MM.1S (cell line): Measurements from ENCODE around the gene CNNM1.

Source experiments
- DNase-seq: peaks from one replicate; pipeline ENCODE4 v3.0.0-alpha.2; 2015
- H2AFZ ChIP-seq: fragments of 300-600 bp; sonication (generic); 2 replicates; pipeline ENCODE4 v1.6.0; 2016; ENCODE audit warnings: antibody characterized with exemption, low read length
- H3F3A ChIP-seq: fragments of 300-600 bp; sonication (generic); 2 replicates; pipeline ENCODE4 v1.6.1; 2016; ENCODE audit warnings: mild to moderate bottlenecking, antibody characterized with exemption, low read length, moderate library complexity, mixed read lengths; ENCODE audit not compliant: insufficient read depth
- H3K27ac ChIP-seq: fragments of 300-600 bp; sonication (generic); 2 replicates; pipeline ENCODE4 v1.5.1; 2016; ENCODE audit warnings: mild to moderate bottlenecking, low read length
- H3K27me3 ChIP-seq: fragments of 300-600 bp; sonication (generic); replicated peaks from 2 replicates; pipeline ENCODE4 v1.6.0; 2016; ENCODE audit warnings: low read length; ENCODE audit not compliant: insufficient read depth
- H3K36me3 ChIP-seq: fragments of 300-600 bp; sonication (generic); replicated peaks from 2 replicates; pipeline ENCODE4 v1.6.1; 2016; ENCODE audit warnings: mild to moderate bottlenecking, low read length, mixed read lengths; ENCODE audit not compliant: insufficient read depth
- H3K4me1 ChIP-seq: fragments of 300-600 bp; sonication (generic); 2 replicates; pipeline ENCODE4 v1.6.1; 2016; ENCODE audit warnings: low read length, mixed read lengths
- H3K4me2 ChIP-seq: fragments of 300-600 bp; sonication (generic); 2 replicates; pipeline ENCODE4 v1.6.0; 2016; ENCODE audit warnings: low read depth, low read length
- H3K4me3 ChIP-seq: fragments of 300-600 bp; sonication (generic); 2 replicates; pipeline ENCODE4 v1.5.1; 2016; ENCODE audit warnings: low read length, mixed read lengths
- H3K79me2 ChIP-seq: fragments of 300-600 bp; sonication (generic); 2 replicates; pipeline ENCODE4 v1.6.1; 2016; ENCODE audit warnings: mixed run types, low read length, mixed read lengths
- H3K9ac ChIP-seq: fragments of 300-600 bp; sonication (generic); 2 replicates; pipeline ENCODE4 v1.6.1; 2016; ENCODE audit warnings: low read length, mixed read lengths
- H3K9me2 ChIP-seq: fragments of 300-600 bp; sonication (generic); replicated peaks from 2 replicates; pipeline ENCODE4 v1.6.1; 2016; ENCODE audit warnings: mild to moderate bottlenecking, low read length, mixed read lengths; ENCODE audit not compliant: insufficient read depth
- H3K9me3 ChIP-seq: fragments of 300-600 bp; sonication (generic); replicated peaks from 2 replicates; pipeline ENCODE4 v1.6.1; 2016; ENCODE audit warnings: mild to moderate bottlenecking, low read length, mixed read lengths; ENCODE audit not compliant: insufficient read depth
- H4K20me1 ChIP-seq: fragments of 300-600 bp; sonication (generic); 2 replicates; pipeline ENCODE4 v1.6.1; 2016; ENCODE audit warnings: mild to moderate bottlenecking, low read length, moderate library complexity, mixed read lengths; ENCODE audit not compliant: insufficient read depth
- EZH2 ChIP-seq: fragments of 300-600 bp; sonication (generic); optimal IDR thresholded peaks from 2 replicates; pipeline ENCODE3; 2017; ENCODE audit warnings: low read depth, mild to moderate bottlenecking, antibody characterized with exemption, low read length, mixed read lengths
- EZH2phosphoT487 ChIP-seq: fragments of 300-600 bp; sonication (generic); IDR thresholded peaks from 2 replicates; pipeline ENCODE4 v1.6.1; 2018; ENCODE audit warnings: antibody characterized with exemption, low read length
- TF ChIP-seq, protein P1 (sequence below): fragments of 300-600 bp; sonication (generic); IDR thresholded peaks from 2 replicates; pipeline ENCODE4 v1.5.1; 2016; ENCODE audit warnings: antibody characterized with exemption, low read length, mixed read lengths

CNNM1 gene

DNA sequence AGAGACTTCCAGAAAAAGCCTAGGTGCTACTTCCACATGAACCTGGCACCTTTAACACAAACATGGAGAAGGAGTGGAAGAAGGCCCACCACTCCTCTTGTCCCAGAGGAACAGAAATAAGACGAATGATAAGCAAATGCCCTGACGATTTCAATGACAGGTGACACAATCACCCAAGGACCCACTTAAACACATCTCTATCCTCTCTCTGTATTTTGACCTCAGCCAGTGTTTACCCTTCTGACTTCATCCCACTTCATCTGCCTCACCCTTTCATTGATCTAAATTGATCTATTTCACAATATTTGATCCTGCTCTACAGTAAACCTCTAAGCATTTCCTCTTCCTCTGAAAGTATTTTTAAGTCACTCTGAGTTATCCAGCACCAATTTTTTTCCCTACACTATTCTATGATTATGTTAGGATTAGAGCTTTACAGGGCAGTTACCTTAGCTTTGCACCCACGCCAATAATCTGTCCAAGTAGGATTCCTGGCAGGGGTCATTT lies 92.1 kb downstream of the CNNM1 start:
- Histone ChIP-seq H3K79me2 (peaks cover 82% of the 10 kb centered on the region), H3F3A (no peaks in the 10 kb centered on the region), H3K9ac (no peak overlapping the region), H3K4me2 (no peak overlapping the region), H3K4me1 (no peaks in the 10 kb centered on the region), H3K4me3 (no peak overlapping the region), H3K27me3 (no peaks in the 10 kb centered on the region), H3K9me2 (no peaks in the 10 kb centered on the region), H4K20me1 (no peaks in the 10 kb centered on the region), H3K9me3 (no peaks in the 10 kb centered on the region), H3K27ac (no peak overlapping the region), H3K36me3 (peaks cover 26% of the 10 kb centered on the region; the same call in 1 of the 2 replicates), H2AFZ (no peak overlapping the region)
- no peak for DNase-seq
- TF ChIP-seq, protein P1, sequence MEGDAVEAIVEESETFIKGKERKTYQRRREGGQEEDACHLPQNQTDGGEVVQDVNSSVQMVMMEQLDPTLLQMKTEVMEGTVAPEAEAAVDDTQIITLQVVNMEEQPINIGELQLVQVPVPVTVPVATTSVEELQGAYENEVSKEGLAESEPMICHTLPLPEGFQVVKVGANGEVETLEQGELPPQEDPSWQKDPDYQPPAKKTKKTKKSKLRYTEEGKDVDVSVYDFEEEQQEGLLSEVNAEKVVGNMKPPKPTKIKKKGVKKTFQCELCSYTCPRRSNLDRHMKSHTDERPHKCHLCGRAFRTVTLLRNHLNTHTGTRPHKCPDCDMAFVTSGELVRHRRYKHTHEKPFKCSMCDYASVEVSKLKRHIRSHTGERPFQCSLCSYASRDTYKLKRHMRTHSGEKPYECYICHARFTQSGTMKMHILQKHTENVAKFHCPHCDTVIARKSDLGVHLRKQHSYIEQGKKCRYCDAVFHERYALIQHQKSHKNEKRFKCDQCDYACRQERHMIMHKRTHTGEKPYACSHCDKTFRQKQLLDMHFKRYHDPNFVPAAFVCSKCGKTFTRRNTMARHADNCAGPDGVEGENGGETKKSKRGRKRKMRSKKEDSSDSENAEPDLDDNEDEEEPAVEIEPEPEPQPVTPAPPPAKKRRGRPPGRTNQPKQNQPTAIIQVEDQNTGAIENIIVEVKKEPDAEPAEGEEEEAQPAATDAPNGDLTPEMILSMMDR, result no peak
- no peak for TF ChIP-seq EZH2phosphoT487
- TF ChIP-seq EZH2, result no peak

DNA sequence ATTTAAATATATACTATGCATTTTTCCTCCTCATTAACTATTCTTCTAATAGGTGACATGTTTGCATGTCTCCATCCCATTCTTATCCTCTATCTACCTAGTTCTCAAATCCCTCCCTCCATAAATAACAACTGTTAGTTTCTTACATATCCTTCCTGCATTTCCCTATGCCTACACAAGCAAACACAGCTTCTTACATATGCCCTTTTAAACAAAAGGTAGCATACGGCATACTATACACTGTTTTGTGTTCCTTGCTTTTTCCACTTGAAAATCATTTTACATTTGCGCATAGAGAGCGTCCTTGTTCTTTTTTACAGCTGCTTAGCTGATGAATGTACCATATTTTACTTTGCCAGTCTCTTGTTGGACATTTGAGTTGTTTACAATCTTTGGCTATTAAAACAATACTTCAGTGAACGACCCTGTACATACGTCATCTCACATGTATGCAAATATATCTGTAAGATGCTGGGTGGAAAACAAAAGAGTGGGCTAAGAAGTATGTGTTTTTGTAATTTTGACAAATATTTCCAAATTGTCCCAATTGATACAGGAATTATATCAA lies 93.5 kb downstream of the CNNM1 start:
- Histone ChIP-seq H3K9me2 (no peaks in the 10 kb centered on the region), H3K27ac (no peak overlapping the region), H3K4me1 (no peaks in the 10 kb centered on the region), H3K27me3 (no peaks in the 10 kb centered on the region), H3K9me3 (no peaks in the 10 kb centered on the region), H3K9ac (no peak overlapping the region), H3F3A (no peaks in the 10 kb centered on the region), H3K4me2 (no peak overlapping the region), H2AFZ (no peak overlapping the region), H3K36me3 (peaks cover 26% of the 10 kb centered on the region; the same call in 1 of the 2 replicates), H4K20me1 (no peaks in the 10 kb centered on the region), H3K4me3 (no peak overlapping the region), H3K79me2 (peaks cover 93% of the 10 kb centered on the region)
- DNase-seq, result no peak
- no peak for TF ChIP-seq EZH2

DNA sequence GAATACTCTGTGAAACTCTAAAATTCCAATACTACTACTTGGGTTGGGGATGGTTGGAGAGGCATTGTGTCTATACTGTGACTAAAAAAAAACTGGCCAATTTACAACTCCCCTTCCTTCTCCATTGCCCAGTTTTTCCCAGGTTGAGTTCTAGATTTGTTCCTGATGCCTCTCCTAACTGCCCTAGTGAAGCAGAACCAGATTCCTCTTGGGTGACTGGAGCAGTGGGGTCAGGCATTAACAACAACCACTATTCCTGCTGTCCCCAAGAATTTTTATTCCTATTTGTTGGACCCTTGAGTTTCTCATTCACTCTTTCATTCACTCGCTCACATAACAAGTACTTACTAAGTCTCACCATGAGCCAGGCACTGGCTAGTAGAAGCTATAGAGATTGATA lies 95.5 kb downstream of the CNNM1 start:
- Histone ChIP-seq H2AFZ (no peak overlapping the region), H3F3A (no peaks in the 10 kb centered on the region), H3K9me2 (no peaks in the 10 kb centered on the region), H3K9ac (no peak overlapping the region), H3K27ac (no peak overlapping the region), H4K20me1 (no peaks in the 10 kb centered on the region), H3K36me3 (peaks cover 16% of the 10 kb centered on the region; the same call in 1 of the 2 replicates), H3K4me1 (peaks cover 4% of the 10 kb centered on the region; the same call in 1 of the 2 replicates), H3K79me2 (peaks cover 97% of the 10 kb centered on the region), H3K9me3 (no peaks in the 10 kb centered on the region), H3K4me2 (no peak overlapping the region), H3K27me3 (no peaks in the 10 kb centered on the region), H3K4me3 (no peak overlapping the region)
- no peak for DNase-seq
- no peak for TF ChIP-seq EZH2
- TF ChIP-seq, protein P1, result no peak
- no peak for TF ChIP-seq EZH2phosphoT487

DNA sequence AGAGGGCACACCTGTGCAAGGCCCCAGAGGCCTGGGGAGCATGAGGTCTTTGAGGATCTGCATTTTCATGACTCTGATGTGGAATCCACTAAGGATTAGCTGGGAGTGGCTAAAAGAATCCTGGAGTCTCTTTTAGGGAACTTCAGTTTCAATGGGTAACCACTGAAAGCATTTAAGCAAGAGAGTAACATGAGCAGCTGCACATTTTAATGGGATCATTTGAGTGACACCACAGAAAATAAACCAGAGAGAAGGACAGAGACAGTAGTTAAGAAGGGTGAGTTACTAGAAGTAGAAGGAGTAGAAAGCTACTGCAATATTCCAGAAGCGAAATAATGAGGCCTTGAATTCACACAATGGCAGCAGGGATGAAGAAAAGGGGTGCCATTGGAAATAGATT lies 96.0 kb downstream of the CNNM1 start:
- Histone ChIP-seq H3K9me3 (no peaks in the 10 kb centered on the region), H3K27me3 (no peaks in the 10 kb centered on the region), H3K79me2 (peaks cover 97% of the 10 kb centered on the region), H3K4me2 (no peak overlapping the region), H3K9me2 (no peaks in the 10 kb centered on the region), H2AFZ (no peak overlapping the region), H3K4me3 (no peak overlapping the region), H4K20me1 (no peaks in the 10 kb centered on the region), H3K27ac (no peak overlapping the region), H3F3A (peaks cover 1% of the 10 kb centered on the region; the same call in 1 of the 2 replicates), H3K9ac (no peak overlapping the region), H3K4me1 (peaks cover 4% of the 10 kb centered on the region; the same call in 1 of the 2 replicates), H3K36me3 (peaks cover 10% of the 10 kb centered on the region; the same call in 1 of the 2 replicates)
- no peak for DNase-seq
- TF ChIP-seq, protein P1, result no peak
- no peak for TF ChIP-seq EZH2phosphoT487
- no peak for TF ChIP-seq EZH2
